ENCODE data around the gene TMEM63A. TPM values are rescaled to one million over a fixed set of nuclear protein-coding genes. Genes with fewer than 3 reads are reported as not detected.

The TMEM63A gene
- total and polyA plus RNA-seq, 2 of the 13 experiments (the other 11 are each of a cell fraction or from before 2014, with no cell fraction given) = 23.9 to 53.3 TPM

DNA sequence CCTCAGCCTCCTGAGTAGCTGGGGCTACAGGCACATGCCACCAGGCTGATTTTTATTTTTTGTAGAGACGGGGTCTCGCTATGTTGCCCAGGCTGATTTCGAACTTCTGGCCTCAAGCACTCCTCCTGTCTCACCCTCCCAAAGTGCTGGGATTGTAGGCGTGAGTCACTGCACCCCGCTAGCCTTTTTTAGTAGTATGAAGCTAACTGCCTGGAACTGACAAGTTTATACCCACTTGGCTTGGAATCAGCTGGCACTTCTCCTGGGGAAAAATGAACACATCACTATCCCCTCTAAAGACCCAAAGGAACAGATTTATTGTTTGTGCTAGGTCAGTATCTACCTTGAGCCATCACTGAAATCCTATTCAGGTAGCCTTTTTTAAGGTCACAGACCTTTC lies 19.0 kb downstream of the TMEM63A start (continued):
- TF ChIP-seq ZMYM2 (CRISPR knock-in tag; IDR thresholded peaks at IDR 0.05) (no peak), ZNF557 (CRISPR knock-in tag; IDR thresholded peaks at IDR 0.05) (no peak)

DNA sequence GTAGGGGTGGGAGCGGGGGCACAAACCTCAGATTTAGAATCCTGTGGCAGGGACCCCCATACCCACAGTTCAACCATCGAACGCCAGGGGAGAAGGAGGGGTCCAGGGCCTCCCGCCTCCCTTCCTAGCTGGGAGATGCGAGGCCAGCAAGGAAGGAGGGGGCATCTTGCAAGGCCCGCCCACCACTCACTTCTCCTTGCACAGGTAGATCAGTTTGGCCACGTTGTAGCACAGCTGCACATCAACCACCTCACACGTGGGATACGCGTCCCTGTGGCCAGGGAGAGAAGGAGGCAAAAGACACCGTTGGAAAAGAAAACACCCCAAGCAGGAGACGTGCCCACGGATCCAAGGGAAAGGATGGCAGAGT lies 19.6 kb downstream of the TMEM63A start:
- POLR2A ChIA-PET = no interaction called here
- in situ Hi-C loops (cut with HindIII; ENCODE audit: extremely low pct_ligation_motif_present, low pct_unique_long_range_greater_than_20kb) (no loop called here), intact Hi-C loops (cut with micrococcal nuclease; ENCODE audit: unreplicated experiment) (no loop called here)

More for the DNA sequence above, 19.6 kb downstream of the TMEM63A start:
- H3K27ac ChIP-seq (ENCODE audit: extremely low read length, insufficient read depth, low read length) = no peak overlapping the region
- H2AFZ ChIP-seq (ENCODE audit: low read length) = no peak overlapping the region
- H4K20me1 ChIP-seq (ENCODE audit: insufficient read depth, low read length) = no peaks in the 10 kb centered on the region
- ATAC-seq (no peak), FAIRE-seq (no peak), DNase-seq (ENCODE audit: low spot score) (no peak)
- no peak overlapping the region for H3K9ac ChIP-seq (ENCODE audit: insufficient read depth, low read depth, low read length)
- no peak overlapping the region for H3K4me2 ChIP-seq (ENCODE audit: low read depth, low read length)
- H3K4me1 ChIP-seq (ENCODE audit: insufficient read depth, low read length) = peaks cover 12% of the 10 kb centered on the region
- no TSS peak for BruUV-seq (replicated peaks)
- 96% methylated on average over 13 of the region's 13 CpGs for WGBS (ENCODE audit: low lambda C conversion rate)
- H3K36me3 ChIP-seq (replicated peaks in 1 of 2; ENCODE audit: control insufficient read depth in 1 of 2, insufficient read depth in 2 of 2, low read length in 2 of 2) = peaks cover 27 to 74% of the 10 kb centered on the region in 2 experiments; a peak in 4 of 5 replicates
- no peak overlapping the region for H3K4me3 ChIP-seq (replicated peaks in 1 of 3; ENCODE audit: insufficient read depth in 1 of 3, low read depth in 2 of 3, low read length in 3 of 3)
- no peaks in the 10 kb centered on the region for H3K79me2 ChIP-seq (ENCODE audit: insufficient read depth, low read length)
- CTCF ChIA-PET (ENCODE audit: low intra/inter-chr PET ratio, low total read pairs) = no interaction called here
- H3K27me3 ChIP-seq (ENCODE audit: control insufficient read depth in 1 of 2, insufficient read depth in 2 of 2, low read length in 2 of 2) = no peaks in the 10 kb centered on the region
- H3K9me3 ChIP-seq (ENCODE audit: low read length) = no peaks in the 10 kb centered on the region
- TF ChIP-seq, protein P1, sequence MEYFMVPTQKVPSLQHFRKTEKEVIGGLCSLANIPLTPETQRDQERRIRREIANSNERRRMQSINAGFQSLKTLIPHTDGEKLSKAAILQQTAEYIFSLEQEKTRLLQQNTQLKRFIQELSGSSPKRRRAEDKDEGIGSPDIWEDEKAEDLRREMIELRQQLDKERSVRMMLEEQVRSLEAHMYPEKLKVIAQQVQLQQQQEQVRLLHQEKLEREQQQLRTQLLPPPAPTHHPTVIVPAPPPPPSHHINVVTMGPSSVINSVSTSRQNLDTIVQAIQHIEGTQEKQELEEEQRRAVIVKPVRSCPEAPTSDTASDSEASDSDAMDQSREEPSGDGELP (IDR thresholded peaks at IDR 0.05; ENCODE audit: borderline replicate concordance, low read depth) = no peak
- TF ChIP-seq ZNF143 (CRISPR knock-in tag; IDR thresholded peaks at IDR 0.05) = no peak
- no peak for TF ChIP-seq NFKBIZ (CRISPR knock-in tag; IDR thresholded peaks at IDR 0.05)
- TF ChIP-seq, protein P2, sequence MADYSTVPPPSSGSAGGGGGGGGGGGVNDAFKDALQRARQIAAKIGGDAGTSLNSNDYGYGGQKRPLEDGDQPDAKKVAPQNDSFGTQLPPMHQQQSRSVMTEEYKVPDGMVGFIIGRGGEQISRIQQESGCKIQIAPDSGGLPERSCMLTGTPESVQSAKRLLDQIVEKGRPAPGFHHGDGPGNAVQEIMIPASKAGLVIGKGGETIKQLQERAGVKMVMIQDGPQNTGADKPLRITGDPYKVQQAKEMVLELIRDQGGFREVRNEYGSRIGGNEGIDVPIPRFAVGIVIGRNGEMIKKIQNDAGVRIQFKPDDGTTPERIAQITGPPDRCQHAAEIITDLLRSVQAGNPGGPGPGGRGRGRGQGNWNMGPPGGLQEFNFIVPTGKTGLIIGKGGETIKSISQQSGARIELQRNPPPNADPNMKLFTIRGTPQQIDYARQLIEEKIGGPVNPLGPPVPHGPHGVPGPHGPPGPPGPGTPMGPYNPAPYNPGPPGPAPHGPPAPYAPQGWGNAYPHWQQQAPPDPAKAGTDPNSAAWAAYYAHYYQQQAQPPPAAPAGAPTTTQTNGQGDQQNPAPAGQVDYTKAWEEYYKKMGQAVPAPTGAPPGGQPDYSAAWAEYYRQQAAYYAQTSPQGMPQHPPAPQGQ (CRISPR knock-in tag; IDR thresholded peaks at IDR 0.05; ENCODE audit: borderline replicate concordance) = no peak
- TF ChIP-seq, protein P3, sequence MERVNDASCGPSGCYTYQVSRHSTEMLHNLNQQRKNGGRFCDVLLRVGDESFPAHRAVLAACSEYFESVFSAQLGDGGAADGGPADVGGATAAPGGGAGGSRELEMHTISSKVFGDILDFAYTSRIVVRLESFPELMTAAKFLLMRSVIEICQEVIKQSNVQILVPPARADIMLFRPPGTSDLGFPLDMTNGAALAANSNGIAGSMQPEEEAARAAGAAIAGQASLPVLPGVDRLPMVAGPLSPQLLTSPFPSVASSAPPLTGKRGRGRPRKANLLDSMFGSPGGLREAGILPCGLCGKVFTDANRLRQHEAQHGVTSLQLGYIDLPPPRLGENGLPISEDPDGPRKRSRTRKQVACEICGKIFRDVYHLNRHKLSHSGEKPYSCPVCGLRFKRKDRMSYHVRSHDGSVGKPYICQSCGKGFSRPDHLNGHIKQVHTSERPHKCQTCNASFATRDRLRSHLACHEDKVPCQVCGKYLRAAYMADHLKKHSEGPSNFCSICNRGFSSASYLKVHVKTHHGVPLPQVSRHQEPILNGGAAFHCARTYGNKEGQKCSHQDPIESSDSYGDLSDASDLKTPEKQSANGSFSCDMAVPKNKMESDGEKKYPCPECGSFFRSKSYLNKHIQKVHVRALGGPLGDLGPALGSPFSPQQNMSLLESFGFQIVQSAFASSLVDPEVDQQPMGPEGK (CRISPR knock-in tag; IDR thresholded peaks at IDR 0.05) = no peak
- TF ChIP-seq, protein P4, sequence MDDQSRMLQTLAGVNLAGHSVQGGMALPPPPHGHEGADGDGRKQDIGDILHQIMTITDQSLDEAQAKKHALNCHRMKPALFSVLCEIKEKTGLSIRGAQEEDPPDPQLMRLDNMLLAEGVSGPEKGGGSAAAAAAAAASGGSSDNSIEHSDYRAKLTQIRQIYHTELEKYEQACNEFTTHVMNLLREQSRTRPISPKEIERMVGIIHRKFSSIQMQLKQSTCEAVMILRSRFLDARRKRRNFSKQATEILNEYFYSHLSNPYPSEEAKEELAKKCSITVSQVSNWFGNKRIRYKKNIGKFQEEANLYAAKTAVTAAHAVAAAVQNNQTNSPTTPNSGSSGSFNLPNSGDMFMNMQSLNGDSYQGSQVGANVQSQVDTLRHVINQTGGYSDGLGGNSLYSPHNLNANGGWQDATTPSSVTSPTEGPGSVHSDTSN (CRISPR knock-in tag; IDR thresholded peaks at IDR 0.05; ENCODE audit: borderline replicate concordance) = no peak
- TF ChIP-seq RXRB (CRISPR knock-in tag; IDR thresholded peaks at IDR 0.05; ENCODE audit: borderline replicate concordance) = no peak

All from HepG2 (cell line).